HL-60 (cell line): ENCODE results near the gene DOCK2.

Experiments used
- GABPA ChIP-seq: IDR thresholded peaks from 2 replicates; pipeline ENCODE4 v1.6.1; 2012; ENCODE audit warnings: low read depth
- POLR2AphosphoS5 ChIP-seq: IDR thresholded peaks from 2 replicates; pipeline ENCODE4 v1.6.1; 2012; ENCODE audit warnings: low read depth
- SPI1 ChIP-seq: IDR thresholded peaks from 2 replicates; pipeline ENCODE4 v1.6.1; 2012; ENCODE audit warnings: low read depth, mild to moderate bottlenecking, borderline replicate concordance
- TF ChIP-seq, protein P1 (sequence below): IDR thresholded peaks from one replicate; pipeline ENCODE4 v1.5.1; 2011; ENCODE audit warnings: low read length, control low read depth, inconsistent platforms; ENCODE audit not compliant: insufficient read depth
- TF ChIP-seq, protein P2 (sequence below): IDR thresholded peaks from 2 replicates; pipeline ENCODE4 v1.6.1; 2012; ENCODE audit warnings: low read depth; ENCODE audit not compliant: insufficient replicate concordance

- TF ChIP-seq, protein P1, sequence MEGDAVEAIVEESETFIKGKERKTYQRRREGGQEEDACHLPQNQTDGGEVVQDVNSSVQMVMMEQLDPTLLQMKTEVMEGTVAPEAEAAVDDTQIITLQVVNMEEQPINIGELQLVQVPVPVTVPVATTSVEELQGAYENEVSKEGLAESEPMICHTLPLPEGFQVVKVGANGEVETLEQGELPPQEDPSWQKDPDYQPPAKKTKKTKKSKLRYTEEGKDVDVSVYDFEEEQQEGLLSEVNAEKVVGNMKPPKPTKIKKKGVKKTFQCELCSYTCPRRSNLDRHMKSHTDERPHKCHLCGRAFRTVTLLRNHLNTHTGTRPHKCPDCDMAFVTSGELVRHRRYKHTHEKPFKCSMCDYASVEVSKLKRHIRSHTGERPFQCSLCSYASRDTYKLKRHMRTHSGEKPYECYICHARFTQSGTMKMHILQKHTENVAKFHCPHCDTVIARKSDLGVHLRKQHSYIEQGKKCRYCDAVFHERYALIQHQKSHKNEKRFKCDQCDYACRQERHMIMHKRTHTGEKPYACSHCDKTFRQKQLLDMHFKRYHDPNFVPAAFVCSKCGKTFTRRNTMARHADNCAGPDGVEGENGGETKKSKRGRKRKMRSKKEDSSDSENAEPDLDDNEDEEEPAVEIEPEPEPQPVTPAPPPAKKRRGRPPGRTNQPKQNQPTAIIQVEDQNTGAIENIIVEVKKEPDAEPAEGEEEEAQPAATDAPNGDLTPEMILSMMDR: no peak
- TF ChIP-seq, protein P2, sequence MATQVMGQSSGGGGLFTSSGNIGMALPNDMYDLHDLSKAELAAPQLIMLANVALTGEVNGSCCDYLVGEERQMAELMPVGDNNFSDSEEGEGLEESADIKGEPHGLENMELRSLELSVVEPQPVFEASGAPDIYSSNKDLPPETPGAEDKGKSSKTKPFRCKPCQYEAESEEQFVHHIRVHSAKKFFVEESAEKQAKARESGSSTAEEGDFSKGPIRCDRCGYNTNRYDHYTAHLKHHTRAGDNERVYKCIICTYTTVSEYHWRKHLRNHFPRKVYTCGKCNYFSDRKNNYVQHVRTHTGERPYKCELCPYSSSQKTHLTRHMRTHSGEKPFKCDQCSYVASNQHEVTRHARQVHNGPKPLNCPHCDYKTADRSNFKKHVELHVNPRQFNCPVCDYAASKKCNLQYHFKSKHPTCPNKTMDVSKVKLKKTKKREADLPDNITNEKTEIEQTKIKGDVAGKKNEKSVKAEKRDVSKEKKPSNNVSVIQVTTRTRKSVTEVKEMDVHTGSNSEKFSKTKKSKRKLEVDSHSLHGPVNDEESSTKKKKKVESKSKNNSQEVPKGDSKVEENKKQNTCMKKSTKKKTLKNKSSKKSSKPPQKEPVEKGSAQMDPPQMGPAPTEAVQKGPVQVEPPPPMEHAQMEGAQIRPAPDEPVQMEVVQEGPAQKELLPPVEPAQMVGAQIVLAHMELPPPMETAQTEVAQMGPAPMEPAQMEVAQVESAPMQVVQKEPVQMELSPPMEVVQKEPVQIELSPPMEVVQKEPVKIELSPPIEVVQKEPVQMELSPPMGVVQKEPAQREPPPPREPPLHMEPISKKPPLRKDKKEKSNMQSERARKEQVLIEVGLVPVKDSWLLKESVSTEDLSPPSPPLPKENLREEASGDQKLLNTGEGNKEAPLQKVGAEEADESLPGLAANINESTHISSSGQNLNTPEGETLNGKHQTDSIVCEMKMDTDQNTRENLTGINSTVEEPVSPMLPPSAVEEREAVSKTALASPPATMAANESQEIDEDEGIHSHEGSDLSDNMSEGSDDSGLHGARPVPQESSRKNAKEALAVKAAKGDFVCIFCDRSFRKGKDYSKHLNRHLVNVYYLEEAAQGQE: no peak
- no peak for TF ChIP-seq SPI1
- TF ChIP-seq POLR2AphosphoS5: no peak
- TF ChIP-seq GABPA: no peak
Observed at GRCh38 chr5:169886677-169887076, 249.6 kb downstream of the DOCK2 start.
